GM12892 (cell line): ENCODE results near the gene SPC25.

ENCODE experiments used
- POLR2A ChIP-seq: IDR thresholded peaks from 2 replicates; pipeline ENCODE4 v1.6.1; 2011; ENCODE audit warnings: low read depth, low read length, control low read depth
- POLR2AphosphoS5 ChIP-seq: IDR thresholded peaks from 2 replicates; pipeline ENCODE4 v1.6.1; 2011; ENCODE audit warnings: low read depth, low read length, control low read depth

GRCh38 chr2:168904358-168904757 lies 14.1 kb upstream of the SPC25 start:
- TF ChIP-seq POLR2A = no peak
- no peak for TF ChIP-seq POLR2AphosphoS5
